IPS DF 6.9 (cell line): ENCODE results near the gene SOX30.

Source experiments
- DNase-seq: peaks from one replicate; pipeline ENCODE4 v3.0.0-alpha.2; 2013; ENCODE audit warnings: low read depth, low spot score
- H3K27ac ChIP-seq: one replicate; pipeline ENCODE4 v1.5.1; 2013; ENCODE audit warnings: low read length, control low read depth
- H3K27me3 ChIP-seq: 2 replicates; pipeline ENCODE4 v1.6.1; 2013; ENCODE audit warnings: mild to moderate bottlenecking, low read length; ENCODE audit not compliant: control insufficient read depth, insufficient read depth
- H3K36me3 ChIP-seq: 2 replicates; pipeline ENCODE4 v1.6.1; 2013; ENCODE audit warnings: low read length; ENCODE audit not compliant: control insufficient read depth, insufficient read depth
- H3K4me1 ChIP-seq: 2 replicates; pipeline ENCODE4 v1.6.1; 2013; ENCODE audit warnings: low read length; ENCODE audit not compliant: control insufficient read depth, insufficient read depth
- H3K4me3 ChIP-seq: 2 replicates; pipeline ENCODE4 v1.5.1; 2013; ENCODE audit warnings: mild to moderate bottlenecking, low read length
- H3K9me3 ChIP-seq: 2 replicates; pipeline ENCODE4 v1.6.1; 2013; ENCODE audit warnings: low read length, inconsistent platforms; ENCODE audit not compliant: control insufficient read depth, insufficient read depth
- WGBS: extraction: QIAGEN DNeasy Blood & Tissue Kit; methylation state at CpG from one replicate; pipeline ENCODE4 v1.1.7; 2013; ENCODE audit warnings: mixed read lengths, missing lambda C conversion rate; ENCODE audit not compliant: insufficient read length, insufficient coverage; 5-methylcytosine and 5-hydroxymethylcytosine counted together

The SOX30 gene

DNA sequence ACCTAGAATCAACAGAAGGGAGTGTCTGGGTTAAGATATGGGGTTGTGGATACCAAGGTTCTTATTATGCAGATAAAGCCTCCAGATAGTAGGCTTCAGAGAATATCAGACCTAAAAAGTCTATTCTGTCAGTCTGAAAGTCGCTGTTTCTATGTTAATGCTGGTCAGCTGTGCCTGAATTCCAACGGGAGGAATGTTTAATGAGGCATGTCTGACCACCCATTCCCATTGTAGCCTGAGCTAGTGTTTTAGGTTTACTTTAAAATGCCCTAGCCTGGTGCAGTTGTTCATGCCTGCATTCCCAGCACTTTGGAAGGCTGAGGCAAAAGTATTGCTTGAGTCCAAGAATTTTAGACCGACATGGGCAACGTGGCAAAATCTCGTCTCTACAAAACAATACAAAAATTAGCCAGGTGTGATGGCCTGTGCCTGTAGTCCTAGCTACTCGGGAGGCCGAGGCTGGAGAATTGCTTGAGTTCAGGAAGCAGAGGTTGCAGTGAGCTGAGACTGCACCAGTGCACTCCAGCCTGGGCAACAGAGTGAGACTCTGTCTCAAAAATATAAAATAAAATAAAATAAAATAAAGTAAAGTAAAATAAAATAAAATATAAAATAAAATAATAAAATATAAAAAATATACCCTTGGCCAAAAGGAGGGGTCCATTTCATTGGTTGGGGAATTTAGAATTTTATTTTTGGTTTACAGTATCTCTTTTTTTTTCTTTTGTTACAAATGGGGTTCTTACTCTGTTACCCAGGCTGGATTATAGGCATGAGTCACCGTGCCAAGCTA, 7.8 kb upstream of the SOX30 start:
- Histone ChIP-seq H3K4me3 (no peak overlapping the region), H3K27ac (no peak overlapping the region), H3K9me3 (no peaks in the 10 kb centered on the region; the same call in 1 of the 2 replicates), H3K4me1 (no peaks in the 10 kb centered on the region), H3K36me3 (no peaks in the 10 kb centered on the region), H3K27me3 (no peaks in the 10 kb centered on the region)
- DNase-seq = no peak
- no CpG with 5 or more reads among the region's 8 CpGs for WGBS

DNA sequence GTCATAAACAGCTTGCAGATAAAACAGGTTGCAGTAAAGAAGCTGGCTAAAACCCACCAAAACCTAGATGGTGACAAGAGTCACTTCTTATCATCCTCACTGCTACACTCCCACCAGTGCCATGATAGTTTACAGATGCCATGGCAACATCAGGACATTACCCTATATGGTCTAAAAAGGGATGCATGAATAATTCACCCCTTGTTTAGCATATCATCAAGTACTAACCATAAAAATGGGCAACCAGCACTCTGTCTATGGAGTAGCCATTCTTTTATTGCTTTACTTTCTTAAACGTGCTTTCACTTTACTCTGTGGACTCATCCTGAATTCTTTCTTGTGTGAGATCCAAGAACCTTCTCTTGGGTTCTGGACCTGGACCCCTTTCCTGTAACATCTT, 6.7 kb upstream of the SOX30 start:
- no peak for DNase-seq
- H3K27ac ChIP-seq = no peak overlapping the region
- no CpG with 5 or more reads among the region's 1 CpG for WGBS
- H3K36me3 ChIP-seq = no peaks in the 10 kb centered on the region
- no peaks in the 10 kb centered on the region for H3K27me3 ChIP-seq
- no peaks in the 10 kb centered on the region for H3K4me1 ChIP-seq
- no peak overlapping the region for H3K4me3 ChIP-seq
- H3K9me3 ChIP-seq = no peaks in the 10 kb centered on the region; the same call in 1 of the 2 replicates

DNA sequence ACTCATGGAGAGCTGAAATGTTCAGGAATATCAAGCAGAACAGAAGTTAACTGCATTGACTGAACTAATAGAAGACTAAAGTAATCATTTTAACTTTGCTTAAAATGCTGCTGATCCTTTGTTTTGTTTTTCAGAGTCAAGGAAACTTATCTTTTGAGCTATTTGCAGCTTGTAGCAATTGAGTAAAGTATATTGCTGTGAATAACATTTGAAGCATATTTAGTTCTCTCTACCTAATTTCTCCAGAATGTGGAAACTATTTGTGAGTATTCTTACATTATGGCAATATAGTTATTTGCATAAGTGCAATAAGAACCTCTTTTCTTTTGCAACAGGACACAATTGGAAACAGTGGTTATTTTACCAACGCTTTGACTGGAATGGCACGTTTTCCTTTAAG, 5.3 kb upstream of the SOX30 start:
- Histone ChIP-seq H3K27me3 (no peaks in the 10 kb centered on the region), H3K36me3 (no peaks in the 10 kb centered on the region), H3K4me3 (no peak overlapping the region), H3K4me1 (no peaks in the 10 kb centered on the region), H3K9me3 (no peaks in the 10 kb centered on the region; the same call in 1 of the 2 replicates), H3K27ac (no peak overlapping the region)
- no peak for DNase-seq
- WGBS = no CpG with 5 or more reads among the region's 2 CpGs

DNA sequence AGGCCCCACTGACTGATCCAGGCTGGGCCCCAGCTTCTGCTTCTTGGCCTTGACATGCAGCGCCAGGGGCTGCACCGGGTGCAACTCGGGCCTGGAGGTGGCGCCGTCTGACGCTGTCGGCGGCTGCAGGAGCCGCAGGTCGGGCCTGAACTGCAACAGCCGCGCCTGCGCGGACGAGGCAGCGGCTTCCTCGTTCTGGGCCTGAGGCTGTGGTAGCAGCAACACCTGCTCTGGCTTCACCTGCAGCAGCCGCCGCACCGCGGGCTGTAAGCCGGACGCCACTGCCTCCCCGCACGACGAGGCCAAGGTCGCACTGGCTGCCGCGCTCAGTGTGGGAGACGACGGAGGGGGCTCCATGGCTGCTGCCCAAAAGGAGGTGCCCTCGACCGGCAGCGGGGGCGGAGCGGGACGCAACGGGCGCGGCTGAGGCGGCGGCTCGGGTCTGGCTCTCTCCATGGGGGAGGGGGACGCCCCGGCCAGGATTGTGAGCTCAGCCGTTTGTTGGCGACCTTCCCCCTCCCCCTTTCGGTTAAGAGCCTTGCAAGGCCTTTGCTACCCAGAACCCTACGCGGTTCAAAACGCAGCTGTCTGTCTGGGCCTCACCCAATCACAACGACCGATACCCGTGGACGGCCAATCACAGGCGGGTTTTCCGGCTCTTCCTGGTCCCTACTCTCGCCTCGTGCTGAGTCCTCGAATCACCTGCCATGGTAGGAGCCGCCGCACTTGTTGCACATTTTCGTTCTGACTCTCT, 438 bp downstream of the SOX30 start:
- H3K27ac ChIP-seq = no peak overlapping the region
- WGBS = no CpG with 5 or more reads among the region's 63 CpGs
- peak overlapping the region; percentile 39; the same call in 1 of the 2 replicates for H3K4me3 ChIP-seq
- no peaks in the 10 kb centered on the region for H3K27me3 ChIP-seq
- H3K9me3 ChIP-seq = no peaks in the 10 kb centered on the region; the same call in 1 of the 2 replicates
- no peaks in the 10 kb centered on the region for H3K36me3 ChIP-seq
- no peaks in the 10 kb centered on the region for H3K4me1 ChIP-seq
- DNase-seq = no peak

DNA sequence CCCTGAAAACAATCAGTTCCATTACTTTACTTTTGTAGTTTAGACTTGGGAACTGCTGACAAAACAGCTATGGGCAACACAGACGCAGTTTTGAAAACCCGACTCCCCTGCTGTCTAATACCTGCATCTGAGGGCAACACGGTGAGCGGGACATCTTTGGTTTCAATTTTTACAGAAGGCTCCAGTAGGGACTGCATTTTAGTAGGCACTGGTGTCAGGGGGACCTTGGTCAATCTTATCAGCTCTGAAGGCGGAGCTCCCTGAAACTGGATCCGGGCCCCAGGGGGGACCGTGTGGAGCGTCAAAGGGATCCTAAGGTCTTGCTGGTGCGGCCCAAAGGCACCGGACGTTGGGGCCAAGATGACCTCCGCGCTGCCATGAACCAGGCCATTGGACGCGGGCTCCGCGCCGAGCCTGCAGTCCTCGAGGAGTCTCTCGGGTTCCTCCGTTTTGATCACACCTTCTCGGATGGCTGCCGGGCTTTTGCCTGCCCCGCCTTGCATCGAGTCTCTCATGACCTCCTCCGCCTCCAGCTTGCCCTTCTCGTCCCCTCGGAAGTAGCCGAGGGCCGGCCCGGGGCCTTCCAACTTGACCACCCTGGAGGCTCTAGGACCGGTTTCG, 1.1 kb downstream of the SOX30 start:
- Histone ChIP-seq H3K4me3 (no peak overlapping the region), H3K36me3 (no peaks in the 10 kb centered on the region), H3K9me3 (no peaks in the 10 kb centered on the region; the same call in 1 of the 2 replicates), H3K27ac (no peak overlapping the region), H3K27me3 (no peaks in the 10 kb centered on the region), H3K4me1 (no peaks in the 10 kb centered on the region)
- no peak for DNase-seq
- WGBS = no CpG with 5 or more reads among the region's 33 CpGs

DNA sequence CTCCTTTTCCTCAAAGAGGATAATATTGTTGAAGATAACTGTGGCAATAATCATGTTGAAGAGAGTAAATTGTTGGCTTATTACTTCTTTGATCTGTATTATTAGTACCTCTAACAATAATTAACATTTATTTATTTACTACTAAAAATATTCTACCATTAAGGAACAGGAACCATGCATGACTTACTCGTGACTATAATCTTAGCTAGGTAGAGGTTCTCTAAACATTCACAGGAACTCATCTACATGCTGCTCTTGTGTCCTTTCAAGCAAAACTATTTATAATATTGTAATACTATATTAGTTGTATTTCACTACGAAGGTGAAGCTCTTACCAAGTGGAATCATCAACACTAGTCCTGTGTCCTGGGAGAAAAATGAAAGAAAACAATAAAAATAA, 3.1 kb downstream of the SOX30 start:
- H3K4me1 ChIP-seq = no peaks in the 10 kb centered on the region
- no peaks in the 10 kb centered on the region for H3K9me3 ChIP-seq
- no peak overlapping the region for H3K4me3 ChIP-seq
- WGBS = no CpG with 5 or more reads among the region's 2 CpGs
- H3K27ac ChIP-seq = no peak overlapping the region
- H3K36me3 ChIP-seq = no peaks in the 10 kb centered on the region
- H3K27me3 ChIP-seq = no peaks in the 10 kb centered on the region
- DNase-seq = no peak

DNA sequence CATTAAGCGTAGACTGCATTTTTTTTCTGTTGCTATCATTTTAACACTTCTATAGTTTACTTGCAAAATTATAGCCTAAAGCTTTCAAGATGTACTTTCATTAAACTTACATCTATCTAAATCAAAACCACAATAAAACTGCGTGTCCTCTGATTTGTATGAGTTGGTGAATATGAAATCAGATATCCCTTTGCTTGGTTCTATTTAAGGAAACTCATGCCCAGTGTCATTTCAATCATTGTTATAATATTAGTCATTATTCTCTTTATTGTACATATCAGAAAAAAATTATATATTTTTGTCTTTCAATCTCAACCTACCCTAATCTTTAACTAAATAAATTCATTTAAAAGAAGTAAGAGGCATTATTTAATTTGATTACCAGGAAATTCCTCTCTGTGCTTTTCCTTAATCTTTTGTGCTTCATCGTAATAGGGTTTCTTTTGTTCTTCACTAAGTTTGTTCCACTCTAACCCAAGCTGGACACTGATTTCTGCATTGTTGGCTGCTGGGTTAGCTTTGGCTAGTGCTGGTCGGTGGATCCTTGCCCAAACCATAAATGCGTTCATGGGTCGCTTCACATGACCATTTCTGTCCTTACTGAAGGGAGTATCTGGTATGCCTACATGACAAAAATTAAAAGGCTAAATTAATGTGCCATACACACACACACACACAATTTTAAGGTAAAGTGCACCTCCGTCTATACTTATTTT, 3.8 kb downstream of the SOX30 start:
- Histone ChIP-seq H3K27ac (no peak overlapping the region), H3K4me3 (no peak overlapping the region), H3K4me1 (no peaks in the 10 kb centered on the region), H3K9me3 (no peaks in the 10 kb centered on the region), H3K27me3 (no peaks in the 10 kb centered on the region), H3K36me3 (no peaks in the 10 kb centered on the region)
- WGBS = no CpG with 5 or more reads among the region's 7 CpGs
- no peak for DNase-seq

DNA sequence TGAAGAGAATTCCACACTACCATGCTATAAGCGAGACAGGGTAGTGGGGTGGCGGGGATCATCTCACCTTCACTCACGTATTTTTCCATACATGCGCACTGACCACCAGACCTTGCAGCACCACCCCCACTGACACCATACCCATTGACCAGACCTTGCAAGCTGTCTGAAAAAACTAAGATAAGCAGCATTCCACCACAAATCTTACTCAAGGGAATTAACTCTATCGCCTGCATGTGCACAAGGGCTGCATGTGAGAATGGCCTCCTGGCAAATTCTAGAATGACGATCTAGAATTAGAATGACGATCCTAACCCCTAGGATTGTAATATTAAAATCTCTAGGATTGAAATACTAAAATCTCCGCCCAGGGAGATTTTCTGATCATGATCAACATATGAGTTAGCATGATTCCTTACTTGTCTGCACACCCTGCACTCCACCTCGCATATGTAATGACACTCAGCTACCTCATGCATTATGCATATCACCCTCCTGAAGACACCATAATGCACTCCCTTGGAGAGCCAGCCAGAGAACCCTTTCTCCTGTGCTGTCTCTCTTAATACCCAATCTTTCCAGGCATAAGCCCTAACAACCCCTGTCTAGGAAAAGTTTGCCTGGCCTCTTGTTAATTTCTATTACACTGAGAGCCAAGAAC, 11.7 kb downstream of the SOX30 start:
- no peak for DNase-seq
- Histone ChIP-seq H3K27ac (no peak overlapping the region), H3K9me3 (no peaks in the 10 kb centered on the region), H3K4me1 (0 out of 2 replicates have a peak, but pooled peaks cover 3% of the 10 kb centered on the region), H3K4me3 (no peak overlapping the region), H3K27me3 (peaks cover 2% of the 10 kb centered on the region; the same call in 1 of the 2 replicates), H3K36me3 (no peaks in the 10 kb centered on the region)
- no CpG with 5 or more reads among the region's 9 CpGs for WGBS

DNA sequence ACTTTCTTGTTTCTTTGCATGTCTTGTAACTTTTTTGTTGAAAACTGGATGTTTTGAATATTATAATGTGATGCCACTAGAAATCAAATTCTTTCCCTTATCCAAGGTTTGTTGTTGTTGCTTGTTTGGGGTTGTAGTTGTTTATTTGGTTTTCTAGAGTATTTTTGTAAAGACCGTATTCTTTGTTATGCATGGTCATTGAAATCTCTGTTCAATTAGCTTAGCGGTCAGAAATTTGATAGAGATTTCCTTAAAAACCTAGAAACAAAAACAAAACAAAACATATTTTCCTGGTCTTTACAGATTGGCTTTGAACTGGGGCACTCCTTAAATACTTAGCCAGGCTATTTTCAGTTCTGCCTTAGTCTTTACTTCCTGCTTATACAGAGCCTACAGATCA, 21.9 kb downstream of the SOX30 start:
- Histone ChIP-seq H3K4me3 (no peak overlapping the region), H3K27ac (no peak overlapping the region), H3K27me3 (no peaks in the 10 kb centered on the region), H3K4me1 (no peaks in the 10 kb centered on the region), H3K36me3 (no peaks in the 10 kb centered on the region), H3K9me3 (no peaks in the 10 kb centered on the region)
- DNase-seq = no peak
- no CpG with 5 or more reads among the region's 2 CpGs for WGBS
